GM18861 (cell line): Measurements from ENCODE around the gene TBPL1.
"Not testable (repeated sequence)": the region's sequence is repeated elsewhere in the genome, so short reads cannot be mapped to it uniquely, and the experiment has no call there.

Source experiments
- ATAC-seq: cut with Tn5 transposase; IDR thresholded peaks from one replicate; pipeline ENCODE4 v1.9.1; 2021; ENCODE audit not compliant: unreplicated experiment

TBPL1 gene

GRCh38 chr6:133973109-133973971, 20.3 kb downstream of the TBPL1 start:
- ATAC-seq: peak; percentile 40

GRCh38 chr6:133977983-133978895, 25.2 kb downstream of the TBPL1 start:
- no peak for ATAC-seq

GRCh38 chr6:133978896-133979240, 25.8 kb downstream of the TBPL1 start:
- ATAC-seq: no peak

- ATAC-seq: not testable (repeated sequence)
Observed at GRCh38 chr6:133979269-133979963, 26.4 kb downstream of the TBPL1 start.

- no peak for ATAC-seq
Observed at GRCh38 chr6:133980168-133980567, 27.1 kb downstream of the TBPL1 start.

GRCh38 chr6:133983099-133983939, 30.3 kb downstream of the TBPL1 start:
- ATAC-seq: no peak

- ATAC-seq: no peak
Observed at GRCh38 chr6:133985970-133986369, 32.9 kb downstream of the TBPL1 start.

- ATAC-seq: no peak
Observed at GRCh38 chr6:133986942-133987341, 33.9 kb downstream of the TBPL1 start.

- ATAC-seq: no peak
Observed at GRCh38 chr6:133989525-133989924, 36.5 kb downstream of the TBPL1 start.

GRCh38 chr6:133990321-133990720, 37.3 kb downstream of the TBPL1 start:
- no peak for ATAC-seq

- ATAC-seq: no peak
Observed at GRCh38 chr6:133991096-133991593, 38.1 kb downstream of the TBPL1 start.

- ATAC-seq: no peak
Observed at GRCh38 chr6:133992992-133993680, 40.1 kb downstream of the TBPL1 start.

- ATAC-seq: no peak
Observed at GRCh38 chr6:133995296-133995695, 42.3 kb downstream of the TBPL1 start.

GRCh38 chr6:133995758-133996157, 42.7 kb downstream of the TBPL1 start:
- no peak for ATAC-seq

GRCh38 chr6:133997267-133997666, 44.2 kb downstream of the TBPL1 start:
- no peak for ATAC-seq

- ATAC-seq: no peak
Observed at GRCh38 chr6:133999305-133999704, 46.3 kb downstream of the TBPL1 start.

- no peak for ATAC-seq
Observed at GRCh38 chr6:134000443-134000842, 47.4 kb downstream of the TBPL1 start.

- ATAC-seq: no peak
Observed at GRCh38 chr6:134002821-134003220, 49.8 kb downstream of the TBPL1 start.

GRCh38 chr6:134003542-134003951, 50.5 kb downstream of the TBPL1 start:
- no peak for ATAC-seq

- no peak for ATAC-seq
Observed at GRCh38 chr6:134004714-134005113, 51.7 kb downstream of the TBPL1 start.
